ENCODE measurements around the gene TAF15.

- no peak for TF ChIP-seq CTCF (IDR thresholded peaks at IDR 0.05)
- TF ChIP-seq POLR2A (IDR thresholded peaks at IDR 0.05) = no peak
- no peak for TF ChIP-seq EP300 (IDR thresholded peaks at IDR 0.05)
Observed at GRCh38 chr17:35796942-35797341, 12.3 kb upstream of the TAF15 start.

Data from tibial nerve (tissue), 4 donors.